Natural killer cell treated with Interleukin-12 subunit alpha and Interleukin-12 subunit beta and Interleukin-15 and Interleukin-18, amount 100 ng/mL, for 72 hours (primary cell): ENCODE results near the gene UGT3A1. TPM values are rescaled to one million over a fixed set of nuclear protein-coding genes. Genes with fewer than 3 reads are reported as not detected.
"Not testable (repeated sequence)": the region's sequence is repeated elsewhere in the genome, so short reads cannot be mapped to it uniquely, and the experiment has no call there.

ENCODE experiments used
- ATAC-seq, 2 donors: fragments of 150-1000 bp; cut with Tn5 transposase in 1 of 2; sonication (Bioruptor Pico), chemical (Tn5 transposase) in 1 of 2; 2 replicates each; pipeline ENCODE4 v1.10.0; 2021
- DNase-seq: peaks from one replicate; pipeline ENCODE4 v3.0.0; 2022; ENCODE audit warnings: low spot score
- H3K27ac Mint-ChIP-seq, 2 donors: 1 replicate in 1 of 2; 2 replicates in 1 of 2; pipeline ENCODE4 v1.8.0; 2022; ENCODE audit warnings: mixed read lengths in 2 of 2, mild to moderate bottlenecking in 1 of 2, moderate library complexity in 1 of 2
- H3K27me3 Mint-ChIP-seq, 2 donors: 1 replicate in 1 of 2; 2 replicates in 1 of 2; pipeline ENCODE4 v1.8.0; 2022; ENCODE audit warnings: mixed read lengths in 2 of 2
- H3K36me3 Mint-ChIP-seq: one replicate; pipeline ENCODE4 v1.8.0; 2022; ENCODE audit warnings: mixed read lengths
- H3K4me1 Mint-ChIP-seq, 2 donors: 1 replicate in 1 of 2; 2 replicates in 1 of 2; pipeline ENCODE4 v1.8.0; 2022; ENCODE audit warnings: low read depth in 2 of 2, mixed read lengths in 2 of 2, mild to moderate bottlenecking in 1 of 2
- H3K4me3 Mint-ChIP-seq: one replicate; pipeline ENCODE4 v1.8.0; 2022; ENCODE audit warnings: mixed read lengths
- H3K9me3 Mint-ChIP-seq: 2 replicates; pipeline ENCODE4 v1.8.0; 2022; ENCODE audit warnings: mixed read lengths
- total RNA-seq, 2 donors: library from RNA; stranded (reverse); gene quantifications; one replicate each; pipeline ENCODE4 v1.2.3, GENCODE V29; 2022

The UGT3A1 gene
- total RNA-seq, 2 donors from 2014 or later = not detected

DNA sequence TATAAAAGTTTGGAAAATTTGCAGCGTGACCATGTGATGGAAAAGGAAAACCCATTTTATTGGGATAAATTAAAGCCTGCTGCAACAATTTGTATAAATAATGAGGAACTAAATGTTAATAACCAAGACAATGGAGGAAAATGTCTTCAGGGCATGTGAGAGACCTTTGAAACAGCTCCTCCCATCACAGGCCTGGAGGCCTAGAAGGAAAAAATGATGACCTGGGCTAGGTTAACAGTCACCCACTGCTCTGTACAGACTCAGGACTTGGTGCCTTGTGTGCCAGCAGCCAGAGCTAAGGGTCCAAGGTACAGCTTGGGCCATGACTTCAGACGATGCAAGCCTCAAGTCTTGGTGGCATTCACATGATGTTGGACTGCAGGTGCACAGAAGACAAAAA, 22.0 kb upstream of the UGT3A1 start:
- no peak for ATAC-seq
- Mint-ChIP-seq H3K27ac (no peak overlapping the region), H3K4me3 (no peak overlapping the region), H3K36me3 (no peaks in the 10 kb centered on the region), H3K9me3 (peaks cover 22% of the 10 kb centered on the region), H3K4me1 (no peaks in the 10 kb centered on the region), H3K27me3 (peaks cover 0 to 7% of the 10 kb centered on the region in 2 donors)
- DNase-seq = no peak

- H3K4me3 Mint-ChIP-seq = no peak overlapping the region
- no peak overlapping the region for H3K27ac Mint-ChIP-seq
- H3K4me1 Mint-ChIP-seq = no peaks in the 10 kb centered on the region
- DNase-seq (no peak), ATAC-seq (no peak)
- no peaks in the 10 kb centered on the region for H3K27me3 Mint-ChIP-seq
- H3K9me3 Mint-ChIP-seq = peaks cover 12% of the 10 kb centered on the region
- H3K36me3 Mint-ChIP-seq = no peaks in the 10 kb centered on the region
Measured at GRCh38 chr5:36009698-36010097, 18.5 kb upstream of the UGT3A1 start.

DNA sequence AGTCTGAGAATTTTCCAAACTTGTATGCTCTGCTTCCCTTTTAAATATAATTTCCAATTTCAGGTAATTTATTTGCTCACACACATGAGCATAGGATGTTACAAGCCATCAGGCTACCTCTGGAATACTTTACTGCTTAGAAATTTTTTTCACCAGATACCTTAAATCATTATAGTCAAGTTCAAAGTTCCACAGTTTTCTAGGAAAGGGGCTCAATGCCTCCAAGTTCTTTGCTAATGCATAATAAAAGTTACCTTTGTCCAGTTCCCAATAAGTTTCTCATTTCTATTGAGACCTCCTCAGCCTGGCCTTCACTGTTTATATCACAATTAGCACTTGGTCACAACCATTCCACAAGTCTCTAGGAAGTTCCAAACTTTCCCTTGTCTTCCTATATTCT, 16.2 kb upstream of the UGT3A1 start:
- no peaks in the 10 kb centered on the region for H3K36me3 Mint-ChIP-seq
- H3K4me3 Mint-ChIP-seq = no peak overlapping the region
- H3K9me3 Mint-ChIP-seq = peaks cover 4% of the 10 kb centered on the region
- peaks cover 4 to 11% of the 10 kb centered on the region in 2 donors for H3K27me3 Mint-ChIP-seq
- no peak overlapping the region for H3K27ac Mint-ChIP-seq
- no peak for ATAC-seq
- no peak for DNase-seq
- no peaks in the 10 kb centered on the region for H3K4me1 Mint-ChIP-seq

DNA sequence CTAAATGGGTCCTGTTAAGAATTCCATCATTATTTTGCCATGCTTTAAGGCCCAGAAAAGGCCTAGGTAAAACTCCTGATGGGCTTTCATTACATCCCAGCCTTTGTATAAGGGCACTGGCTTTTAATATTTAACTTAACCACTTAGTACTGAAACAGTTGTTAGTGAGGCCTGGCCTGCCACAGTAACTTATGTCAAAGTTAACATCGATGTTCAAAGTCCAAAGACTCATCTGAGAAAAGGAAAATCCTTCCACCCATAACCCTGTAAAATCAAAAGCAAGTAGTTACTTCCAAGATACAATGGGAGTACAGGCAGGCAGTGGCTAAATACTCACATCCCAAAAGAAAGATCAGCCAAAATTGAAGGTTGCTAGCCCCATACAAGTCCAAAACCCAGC, 15.0 kb upstream of the UGT3A1 start:
- Mint-ChIP-seq H3K4me3 (no peak overlapping the region), H3K27ac (no peak overlapping the region), H3K27me3 (peaks cover 4 to 11% of the 10 kb centered on the region in 2 donors), H3K36me3 (no peaks in the 10 kb centered on the region), H3K4me1 (no peaks in the 10 kb centered on the region), H3K9me3 (peaks cover 4% of the 10 kb centered on the region)
- no peak for ATAC-seq
- DNase-seq = no peak

- no peaks in the 10 kb centered on the region for H3K4me1 Mint-ChIP-seq
- H3K36me3 Mint-ChIP-seq = no peaks in the 10 kb centered on the region
- H3K4me3 Mint-ChIP-seq = no peak overlapping the region
- H3K27ac Mint-ChIP-seq = no peak overlapping the region
- H3K9me3 Mint-ChIP-seq = no peaks in the 10 kb centered on the region
- DNase-seq (no peak), ATAC-seq (no peak)
- H3K27me3 Mint-ChIP-seq = peaks cover 9 to 11% of the 10 kb centered on the region in 2 donors
Measured at GRCh38 chr5:36001032-36001431, 9.8 kb upstream of the UGT3A1 start.

DNA sequence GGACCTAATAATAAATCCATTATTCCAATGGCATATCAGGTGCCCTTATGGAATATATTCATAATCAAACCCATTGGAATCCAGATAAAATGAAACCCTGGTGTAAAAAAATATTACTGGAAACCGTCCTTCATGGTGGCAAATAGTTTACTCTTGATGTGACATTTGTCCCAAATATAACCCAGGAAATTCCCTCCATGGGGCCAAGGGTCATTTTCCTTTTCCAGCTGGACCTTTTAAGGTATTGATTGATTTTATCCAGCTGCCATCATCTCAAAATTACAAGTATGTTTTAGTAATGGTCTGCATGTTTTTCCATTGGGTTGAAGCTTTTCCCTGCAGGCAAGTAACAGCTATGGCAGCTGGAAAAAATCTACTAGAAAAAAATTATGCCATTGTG, 8.4 kb upstream of the UGT3A1 start:
- ATAC-seq = no peak
- Mint-ChIP-seq H3K27ac (no peak overlapping the region), H3K27me3 (peaks cover 8 to 10% of the 10 kb centered on the region in 2 donors)

DNA sequence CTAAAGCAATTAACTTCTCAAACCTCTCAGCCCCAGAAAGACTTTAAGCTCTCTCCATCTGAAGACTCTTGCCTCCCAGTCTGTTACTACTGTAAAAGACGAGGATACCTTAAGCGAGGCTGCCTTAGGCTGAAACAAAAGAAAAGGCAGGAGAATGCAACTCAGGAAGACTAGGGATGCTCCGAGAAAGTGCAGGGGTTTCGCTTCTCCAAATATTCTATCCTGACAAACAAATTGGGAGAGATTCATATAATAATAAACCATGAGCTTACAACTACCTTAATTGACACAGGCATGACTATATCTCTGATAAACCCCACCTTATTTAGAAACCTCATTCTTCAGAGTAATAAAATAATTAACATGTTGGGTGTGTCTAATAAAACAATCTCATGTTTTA, 4.9 kb upstream of the UGT3A1 start:
- no peak overlapping the region for H3K4me3 Mint-ChIP-seq
- H3K27ac Mint-ChIP-seq = no peak overlapping the region
- no peaks in the 10 kb centered on the region for H3K4me1 Mint-ChIP-seq
- no peaks in the 10 kb centered on the region for H3K36me3 Mint-ChIP-seq
- DNase-seq (no peak), ATAC-seq (no peak)
- H3K27me3 Mint-ChIP-seq = peaks cover 10 to 14% of the 10 kb centered on the region in 2 donors
- H3K9me3 Mint-ChIP-seq = no peaks in the 10 kb centered on the region

More for the DNA sequence above, 8.4 kb upstream of the UGT3A1 start:
- no peak for DNase-seq
- Mint-ChIP-seq H3K4me1 (no peaks in the 10 kb centered on the region), H3K36me3 (no peaks in the 10 kb centered on the region), H3K9me3 (no peaks in the 10 kb centered on the region), H3K4me3 (no peak overlapping the region)

DNA sequence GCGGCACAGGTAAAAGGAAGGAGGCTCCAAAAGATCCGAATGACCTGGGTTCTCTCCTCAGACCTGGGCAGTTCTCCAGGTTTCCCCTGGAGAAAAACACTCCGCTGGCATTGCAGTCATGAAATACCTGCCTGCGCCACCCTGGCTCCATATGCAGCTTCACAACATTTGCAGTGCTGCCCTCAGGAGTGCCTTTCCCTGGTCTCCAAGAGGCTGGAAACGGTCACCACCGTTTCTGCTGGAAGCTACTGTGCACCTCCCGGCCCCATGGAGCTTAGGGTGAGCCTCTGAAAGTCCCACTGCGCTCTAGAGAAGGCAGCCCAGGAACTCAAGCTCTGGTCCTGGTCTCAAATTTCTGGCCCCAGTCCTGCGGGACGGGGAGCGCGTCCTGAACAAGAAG, 670 bp downstream of the UGT3A1 start:
- ATAC-seq = no peak

GRCh38 chr5:35988529-35988928, 2.7 kb downstream of the UGT3A1 start:
- peaks cover 11 to 27% of the 10 kb centered on the region in 2 donors for H3K27me3 Mint-ChIP-seq
- no peak for ATAC-seq
- H3K4me3 Mint-ChIP-seq = no peak overlapping the region
- H3K36me3 Mint-ChIP-seq = no peaks in the 10 kb centered on the region
- DNase-seq = no peak
- no peaks in the 10 kb centered on the region for H3K9me3 Mint-ChIP-seq
- H3K4me1 Mint-ChIP-seq = no peaks in the 10 kb centered on the region
- H3K27ac Mint-ChIP-seq = no peak overlapping the region

More for the DNA sequence above, 670 bp downstream of the UGT3A1 start:
- DNase-seq = no peak
- peaks cover 11 to 27% of the 10 kb centered on the region in 2 donors for H3K27me3 Mint-ChIP-seq
- no peaks in the 10 kb centered on the region for H3K9me3 Mint-ChIP-seq
- no peaks in the 10 kb centered on the region for H3K4me1 Mint-ChIP-seq
- H3K36me3 Mint-ChIP-seq = no peaks in the 10 kb centered on the region
- H3K4me3 Mint-ChIP-seq = no peak overlapping the region
- H3K27ac Mint-ChIP-seq = no peak overlapping the region

GRCh38 chr5:35987776-35988175, 3.4 kb downstream of the UGT3A1 start:
- H3K27me3 Mint-ChIP-seq = peaks cover 11 to 30% of the 10 kb centered on the region in 2 donors
- H3K4me1 Mint-ChIP-seq = no peaks in the 10 kb centered on the region
- no peaks in the 10 kb centered on the region for H3K36me3 Mint-ChIP-seq
- H3K27ac Mint-ChIP-seq = no peak overlapping the region
- peaks cover 2% of the 10 kb centered on the region for H3K9me3 Mint-ChIP-seq
- ATAC-seq (no peak), DNase-seq (no peak)
- no peak overlapping the region for H3K4me3 Mint-ChIP-seq

- peaks cover 2 to 11% of the 10 kb centered on the region in 2 donors for H3K27me3 Mint-ChIP-seq
- peaks cover 19% of the 10 kb centered on the region for H3K9me3 Mint-ChIP-seq
- H3K27ac Mint-ChIP-seq = no peak overlapping the region
- H3K4me3 Mint-ChIP-seq = no peak overlapping the region
- ATAC-seq (no peak), DNase-seq (no peak)
- H3K36me3 Mint-ChIP-seq = peaks cover 13% of the 10 kb centered on the region
- no peaks in the 10 kb centered on the region for H3K4me1 Mint-ChIP-seq
Measured at GRCh38 chr5:35979715-35980114, 11.5 kb downstream of the UGT3A1 start.

GRCh38 chr5:35976859-35977258, 14.3 kb downstream of the UGT3A1 start:
- not testable (repeated sequence) for ATAC-seq, H3K4me3 Mint-ChIP-seq, DNase-seq, H3K4me1 Mint-ChIP-seq, H3K27ac Mint-ChIP-seq
- Mint-ChIP-seq H3K36me3 (peaks cover 13% of the 10 kb centered on the region), H3K27me3 (peaks cover 2 to 11% of the 10 kb centered on the region in 2 donors), H3K9me3 (peaks cover 12% of the 10 kb centered on the region)

GRCh38 chr5:35974570-35974969, 16.6 kb downstream of the UGT3A1 start:
- Mint-ChIP-seq H3K4me1 (no peaks in the 10 kb centered on the region), H3K27me3 (peaks cover under 1 to 16% of the 10 kb centered on the region in 2 donors)

GRCh38 chr5:35971878-35972210, 19.3 kb downstream of the UGT3A1 start:
- peaks cover 5 to 33% of the 10 kb centered on the region in 2 donors for H3K27me3 Mint-ChIP-seq
- H3K9me3 Mint-ChIP-seq = peaks cover 10% of the 10 kb centered on the region

More at GRCh38 chr5:35974570-35974969, 16.6 kb downstream of the UGT3A1 start:
- ATAC-seq (no peak), DNase-seq (no peak)
- Mint-ChIP-seq H3K9me3 (peaks cover 7% of the 10 kb centered on the region), H3K27ac (no peak overlapping the region), H3K4me3 (no peak overlapping the region), H3K36me3 (peaks cover 4% of the 10 kb centered on the region)

DNA sequence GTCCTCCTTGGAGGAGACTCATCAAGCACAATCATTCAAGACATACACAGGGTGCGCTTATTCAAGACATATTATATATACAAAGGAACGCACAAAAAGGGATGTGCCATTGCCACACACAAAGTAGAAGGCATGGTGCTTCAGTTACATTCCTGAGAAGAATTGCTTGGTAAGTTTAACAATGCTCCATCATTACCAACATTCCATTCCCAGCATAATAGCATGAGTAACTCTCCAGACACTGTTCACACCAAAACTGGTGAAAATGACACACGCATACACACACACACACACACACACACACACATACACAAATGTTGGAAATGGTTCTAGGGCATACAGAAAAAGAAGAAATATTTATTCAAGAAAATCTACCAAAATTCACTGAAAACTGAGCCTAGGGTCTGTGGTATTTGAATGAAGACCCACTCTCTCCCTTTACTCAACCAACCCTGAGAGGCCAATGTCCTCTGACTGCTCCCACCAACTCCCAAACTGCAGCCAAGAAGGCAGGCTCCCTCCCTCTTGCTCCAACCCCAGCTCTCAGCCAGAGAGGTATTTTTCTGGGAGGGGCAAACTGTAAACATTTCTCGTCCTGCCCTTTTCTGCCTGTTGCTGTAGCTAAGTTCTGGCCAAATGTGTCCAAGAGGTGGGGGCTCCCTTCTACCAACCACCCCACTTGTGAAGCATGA, 19.9 kb downstream of the UGT3A1 start:
- no peak overlapping the region for H3K4me3 Mint-ChIP-seq
- no peak overlapping the region for H3K27ac Mint-ChIP-seq
- H3K9me3 Mint-ChIP-seq = peaks cover 6% of the 10 kb centered on the region
- ATAC-seq = no peak
- peaks cover 5 to 31% of the 10 kb centered on the region in 2 donors for H3K27me3 Mint-ChIP-seq
- DNase-seq = no peak
- no peaks in the 10 kb centered on the region for H3K36me3 Mint-ChIP-seq
- H3K4me1 Mint-ChIP-seq = no peaks in the 10 kb centered on the region

More at GRCh38 chr5:35971878-35972210, 19.3 kb downstream of the UGT3A1 start:
- Mint-ChIP-seq H3K36me3 (peaks cover 4% of the 10 kb centered on the region), H3K4me1 (no peaks in the 10 kb centered on the region), H3K27ac (no peak overlapping the region), H3K4me3 (no peak overlapping the region)
- DNase-seq (no peak), ATAC-seq (no peak)
